ENCODE measurements around the gene ALDH3A2.

- TF ChIP-seq POLR2AphosphoS5 (IDR thresholded peaks at IDR 0.05; ENCODE audit: low read depth, low read length), result no peak
- no peak for TF ChIP-seq CTCF (IDR thresholded peaks at IDR 0.05)
- no peak for TF ChIP-seq TCF7L2 (IDR thresholded peaks at IDR 0.05; ENCODE audit: low read depth, low read length)
- no peak for TF ChIP-seq REST (IDR thresholded peaks at IDR 0.05; ENCODE audit: insufficient read depth in 1 of 2, low read depth in 2 of 2, low read length in 1 of 2)
- TF ChIP-seq SIN3A (IDR thresholded peaks at IDR 0.05; ENCODE audit: borderline replicate concordance, insufficient read depth, low read depth, low read length), result no peak
These were observed 4.0 kb downstream of the ALDH3A2 start for GRCh38 chr17:19652595-19652994.
